ENCODE data around the gene PDE2A. TPM values are rescaled to one million over a fixed set of nuclear protein-coding genes. Genes with fewer than 3 reads are reported as not detected.

Gene PDE2A
- total RNA-seq, 2 donors from 2014 or later, result 3.7 to 13.3 TPM

DNA sequence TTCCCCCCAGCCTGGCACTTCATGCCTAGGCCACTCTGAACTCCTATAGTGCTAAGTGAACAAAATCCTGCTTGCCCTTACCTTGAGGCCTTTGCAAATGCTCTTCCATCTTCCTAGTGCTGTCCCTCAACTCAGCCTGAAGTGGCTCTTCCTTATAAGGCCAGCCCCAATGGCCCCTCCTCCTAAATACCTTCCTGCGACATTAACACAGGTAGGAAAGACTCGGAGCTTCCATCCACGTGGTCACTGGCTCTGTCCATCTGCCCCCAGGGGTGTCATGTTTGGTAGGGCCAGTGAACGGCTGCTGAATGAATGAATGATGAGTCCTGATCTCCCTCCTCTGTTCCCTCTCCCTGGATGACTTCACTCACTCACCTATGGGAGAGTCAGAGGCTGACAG, 4.2 kb downstream of the PDE2A start:
- peaks cover 13% of the 10 kb centered on the region for H3K9me3 ChIP-seq (ENCODE audit: control insufficient read depth, low read length)
- Mint-ChIP-seq H3K36me3 (ENCODE audit: low read depth) (peaks cover 8% of the 10 kb centered on the region), H3K27me3 (ENCODE audit: insufficient read depth) (peaks cover 5% of the 10 kb centered on the region), H3K27ac (no peak overlapping the region), H3K4me1 (peaks cover 50% of the 10 kb centered on the region), H3K4me3 (no peak overlapping the region), H3K9me3 (peaks cover 15% of the 10 kb centered on the region)
- TF ChIP-seq, protein P1, sequence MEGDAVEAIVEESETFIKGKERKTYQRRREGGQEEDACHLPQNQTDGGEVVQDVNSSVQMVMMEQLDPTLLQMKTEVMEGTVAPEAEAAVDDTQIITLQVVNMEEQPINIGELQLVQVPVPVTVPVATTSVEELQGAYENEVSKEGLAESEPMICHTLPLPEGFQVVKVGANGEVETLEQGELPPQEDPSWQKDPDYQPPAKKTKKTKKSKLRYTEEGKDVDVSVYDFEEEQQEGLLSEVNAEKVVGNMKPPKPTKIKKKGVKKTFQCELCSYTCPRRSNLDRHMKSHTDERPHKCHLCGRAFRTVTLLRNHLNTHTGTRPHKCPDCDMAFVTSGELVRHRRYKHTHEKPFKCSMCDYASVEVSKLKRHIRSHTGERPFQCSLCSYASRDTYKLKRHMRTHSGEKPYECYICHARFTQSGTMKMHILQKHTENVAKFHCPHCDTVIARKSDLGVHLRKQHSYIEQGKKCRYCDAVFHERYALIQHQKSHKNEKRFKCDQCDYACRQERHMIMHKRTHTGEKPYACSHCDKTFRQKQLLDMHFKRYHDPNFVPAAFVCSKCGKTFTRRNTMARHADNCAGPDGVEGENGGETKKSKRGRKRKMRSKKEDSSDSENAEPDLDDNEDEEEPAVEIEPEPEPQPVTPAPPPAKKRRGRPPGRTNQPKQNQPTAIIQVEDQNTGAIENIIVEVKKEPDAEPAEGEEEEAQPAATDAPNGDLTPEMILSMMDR (conservative IDR thresholded peaks at IDR 0.05), result no peak
- H3K4me1 ChIP-seq (ENCODE audit: control insufficient read depth, insufficient read depth, low read length), result peaks cover 9% of the 10 kb centered on the region
- no peaks in the 10 kb centered on the region for H3K36me3 ChIP-seq (ENCODE audit: control insufficient read depth, insufficient read depth, low read length)
- 55 to 83% methylated on average over 1 to 4 of the region's 4 CpGs for WGBS, 2 experiments (ENCODE audit: insufficient coverage in 1 of 2, insufficient read length in 1 of 2)
- H3K27me3 ChIP-seq (ENCODE audit: control insufficient read depth, insufficient read depth, low read length, poor library complexity, severe bottlenecking), result peaks cover 7% of the 10 kb centered on the region
- H3K4me3 ChIP-seq (ENCODE audit: low read length), result no peak overlapping the region
- no peak overlapping the region for H3K9ac ChIP-seq (ENCODE audit: extremely low read depth, low read length, poor library complexity, severe bottlenecking)
- peak; percentile 72 for DNase-seq
- H3K27ac ChIP-seq (ENCODE audit: low read depth, low read length), result no peak overlapping the region

DNA sequence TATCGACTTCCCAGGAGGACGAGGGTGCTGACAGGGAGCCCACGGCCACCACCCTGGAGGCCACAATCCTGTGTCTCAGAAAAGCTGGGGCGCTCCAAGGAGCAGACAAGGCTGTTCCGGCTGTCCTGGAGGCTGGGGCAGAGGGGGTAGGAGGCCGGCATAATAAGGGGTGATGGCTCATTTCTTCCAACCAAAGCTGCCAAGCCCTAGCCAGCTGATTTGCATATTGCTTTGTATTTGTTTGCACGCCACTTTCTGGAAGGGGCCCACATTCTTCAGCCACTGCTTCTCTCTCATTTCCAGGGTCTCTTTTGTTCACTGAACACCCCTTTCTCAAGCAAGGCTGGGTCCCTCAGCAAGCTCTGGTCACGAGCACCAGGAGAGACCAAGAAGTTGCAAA, 4.7 kb downstream of the PDE2A start:
- Histone ChIP-seq H3K4me3 (ENCODE audit: low read length) (no peak overlapping the region), H3K9ac (ENCODE audit: extremely low read depth, low read length, poor library complexity, severe bottlenecking) (no peak overlapping the region), H3K9me3 (ENCODE audit: control insufficient read depth, low read length) (peaks cover 13% of the 10 kb centered on the region), H3K27ac (ENCODE audit: low read depth, low read length) (no peak overlapping the region), H3K4me1 (ENCODE audit: control insufficient read depth, insufficient read depth, low read length) (peaks cover 6% of the 10 kb centered on the region), H3K27me3 (ENCODE audit: control insufficient read depth, insufficient read depth, low read length, poor library complexity, severe bottlenecking) (peaks cover 7% of the 10 kb centered on the region), H3K36me3 (ENCODE audit: control insufficient read depth, insufficient read depth, low read length) (no peaks in the 10 kb centered on the region)
- Mint-ChIP-seq H3K27me3 (ENCODE audit: insufficient read depth) (peaks cover 5% of the 10 kb centered on the region), H3K4me3 (no peak overlapping the region), H3K36me3 (ENCODE audit: low read depth) (peaks cover 8% of the 10 kb centered on the region), H3K4me1 (peaks cover 45% of the 10 kb centered on the region), H3K27ac (no peak overlapping the region), H3K9me3 (peaks cover 15% of the 10 kb centered on the region)
- DNase-seq, result no peak
- TF ChIP-seq, protein P1 (conservative IDR thresholded peaks at IDR 0.05), result no peak
- 86 to 90% methylated on average over 5 to 8 of the region's 8 CpGs for WGBS, 2 experiments (ENCODE audit: insufficient coverage in 1 of 2, insufficient read length in 1 of 2)

DNA sequence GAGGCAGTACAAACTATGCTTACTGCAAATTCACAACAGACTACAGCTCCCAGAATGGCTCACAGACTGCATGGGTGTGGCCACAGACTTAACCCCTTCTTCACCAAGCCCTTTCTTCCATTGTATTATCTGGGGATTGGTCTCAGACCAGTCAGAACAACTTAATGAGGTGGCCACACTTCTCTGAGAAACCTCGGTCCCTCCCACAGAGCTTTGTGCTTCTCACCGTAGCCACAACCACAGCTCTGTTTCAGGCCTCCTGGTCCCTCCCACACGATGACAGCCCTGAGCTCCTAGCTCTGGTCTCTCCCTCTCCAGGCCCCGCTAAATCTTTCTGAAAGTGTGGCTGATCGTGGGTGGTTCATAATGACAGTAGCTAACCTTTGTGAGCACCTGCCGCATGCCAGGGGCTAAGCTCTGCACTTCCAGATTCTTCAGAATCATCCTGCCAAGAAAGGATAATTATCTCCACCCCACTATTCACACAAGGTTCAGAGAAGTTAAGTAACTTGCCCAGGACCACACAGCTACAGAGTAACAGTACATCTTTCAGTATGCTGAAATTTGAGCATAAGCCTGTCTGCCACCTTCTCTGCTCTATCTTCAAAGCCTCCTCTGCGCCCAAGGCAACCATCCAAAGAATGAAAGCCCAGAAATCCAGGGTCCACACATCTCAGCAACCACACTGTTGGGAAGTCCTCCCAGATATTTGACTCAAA, 5.4 kb downstream of the PDE2A start:
- no peaks in the 10 kb centered on the region for H3K36me3 ChIP-seq (ENCODE audit: control insufficient read depth, insufficient read depth, low read length)
- H3K4me1 ChIP-seq (ENCODE audit: control insufficient read depth, insufficient read depth, low read length), result peaks cover under 1% of the 10 kb centered on the region
- peaks cover 6% of the 10 kb centered on the region for H3K27me3 ChIP-seq (ENCODE audit: control insufficient read depth, insufficient read depth, low read length, poor library complexity, severe bottlenecking)
- TF ChIP-seq, protein P1 (conservative IDR thresholded peaks at IDR 0.05), result no peak
- H3K4me3 Mint-ChIP-seq, result no peak overlapping the region
- H3K4me1 Mint-ChIP-seq, result peaks cover 37% of the 10 kb centered on the region
- peak overlapping the region; percentile 23 for H3K27ac Mint-ChIP-seq
- 66 to 84% methylated on average over 3 to 7 of the region's 7 CpGs for WGBS, 2 experiments (ENCODE audit: insufficient coverage in 1 of 2, insufficient read length in 1 of 2)
- no peak overlapping the region for H3K27ac ChIP-seq (ENCODE audit: low read depth, low read length)
- no peak overlapping the region for H3K9ac ChIP-seq (ENCODE audit: extremely low read depth, low read length, poor library complexity, severe bottlenecking)
- DNase-seq, result peak; percentile 68
- H3K36me3 Mint-ChIP-seq (ENCODE audit: low read depth), result peaks cover 8% of the 10 kb centered on the region
- H3K9me3 Mint-ChIP-seq, result peaks cover 15% of the 10 kb centered on the region
- no peak overlapping the region for H3K4me3 ChIP-seq (ENCODE audit: low read length)
- peaks cover 5% of the 10 kb centered on the region for H3K27me3 Mint-ChIP-seq (ENCODE audit: insufficient read depth)
- peaks cover 13% of the 10 kb centered on the region for H3K9me3 ChIP-seq (ENCODE audit: control insufficient read depth, low read length)

All from endodermal cell (in vitro differentiated cells).